KMS-11 (cell line): ENCODE results near the gene NISCH.

Experiments
- H2AFZ ChIP-seq: fragments of 200-600 bp; sonication (generic); 2 replicates; pipeline ENCODE4 v1.6.1; 2016; ENCODE audit warnings: antibody characterized with exemption, mixed run types, low read depth
- H3K27ac ChIP-seq: fragments of 200-600 bp; sonication (generic); 2 replicates; pipeline ENCODE4 v1.6.1; 2016; ENCODE audit warnings: mild to moderate bottlenecking, mixed run types
- H3K27me3 ChIP-seq: fragments of 200-600 bp; sonication (generic); 2 replicates; pipeline ENCODE4 v1.6.1; 2017; ENCODE audit warnings: mild to moderate bottlenecking, low read depth, mixed run types, moderate library complexity; ENCODE audit not compliant: insufficient read depth
- H3K36me3 ChIP-seq: fragments of 200-600 bp; sonication (generic); 2 replicates; pipeline ENCODE4 v1.6.1; 2017; ENCODE audit warnings: mild to moderate bottlenecking, mixed run types; ENCODE audit not compliant: insufficient read depth
- H3K4me1 ChIP-seq: fragments of 200-600 bp; sonication (generic); 2 replicates; pipeline ENCODE4 v1.6.1; 2016; ENCODE audit warnings: mild to moderate bottlenecking, low read depth, mixed run types; ENCODE audit not compliant: poor library complexity, severe bottlenecking
- H3K4me2 ChIP-seq: fragments of 200-600 bp; sonication (generic); 2 replicates; pipeline ENCODE4 v1.7.0; 2016; ENCODE audit warnings: mild to moderate bottlenecking, mixed run types
- H3K4me3 ChIP-seq: fragments of 200-600 bp; sonication (generic); IDR thresholded peaks from 2 replicates; pipeline ENCODE4 v1.6.1; 2017; ENCODE audit warnings: low read depth, low read length, mixed read lengths; ENCODE audit not compliant: insufficient read depth
- H3K79me2 ChIP-seq: fragments of 200-600 bp; sonication (generic); 2 replicates; pipeline ENCODE4 v1.6.1; 2016; ENCODE audit warnings: low read depth, mixed run types; ENCODE audit not compliant: insufficient read depth
- H3K9ac ChIP-seq: fragments of 200-600 bp; sonication (generic); 2 replicates; pipeline ENCODE4 v1.6.1; 2016; ENCODE audit warnings: mild to moderate bottlenecking, mixed run types
- H4K20me1 ChIP-seq: fragments of 200-600 bp; sonication (generic); 2 replicates; pipeline ENCODE4 v1.6.1; 2016; ENCODE audit warnings: mild to moderate bottlenecking, mixed run types; ENCODE audit not compliant: insufficient read depth
- TF ChIP-seq, protein P1 (sequence below): fragments of 200-600 bp; sonication (generic); conservative IDR thresholded peaks from 2 replicates; pipeline ENCODE4 v1.6.1; 2017; ENCODE audit warnings: low read depth, mild to moderate bottlenecking, antibody characterized with exemption, low read length, moderate library complexity, mixed read lengths

Gene NISCH

DNA sequence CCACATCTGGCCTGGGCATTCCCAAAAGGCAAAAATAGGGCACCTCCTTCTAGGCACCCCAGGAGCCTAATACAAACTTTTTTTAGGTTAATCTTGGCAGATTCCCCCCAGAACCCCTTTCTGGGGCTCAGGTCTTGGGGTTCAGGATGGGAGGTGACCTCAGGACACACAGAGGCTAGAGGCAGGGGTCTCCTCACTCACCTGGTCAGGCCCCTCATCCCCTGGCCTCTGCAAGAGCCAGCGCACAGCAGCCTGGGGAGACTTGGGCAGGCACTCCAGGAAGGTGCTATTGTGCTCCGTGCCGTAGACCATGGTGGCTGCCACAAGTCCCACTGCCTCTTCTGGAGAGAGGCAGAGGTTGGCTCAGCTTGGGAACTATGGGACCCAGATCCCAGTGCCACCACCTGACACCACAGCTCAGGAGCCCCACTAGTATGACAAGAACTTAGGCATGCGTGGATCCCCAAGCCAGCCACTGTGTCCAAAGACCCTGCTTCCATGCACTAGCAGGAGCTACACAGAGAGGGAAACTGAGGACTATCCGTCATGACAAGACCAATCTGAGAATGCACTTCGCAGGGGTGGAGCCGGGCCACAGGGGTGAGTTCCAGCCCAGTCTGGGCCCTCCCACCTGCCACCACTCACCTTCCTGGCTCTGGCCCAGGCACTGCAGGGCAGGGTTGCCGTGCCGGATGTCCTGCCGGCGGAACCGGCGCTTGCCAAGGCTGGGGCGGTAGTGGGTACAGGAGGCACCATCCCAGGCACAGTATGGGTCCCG is 17.9 kb upstream of the NISCH start:
- Histone ChIP-seq H3K9ac (no peak overlapping the region), H3K4me1 (no peaks in the 10 kb centered on the region), H3K79me2 (no peaks in the 10 kb centered on the region), H3K27me3 (no peaks in the 10 kb centered on the region), H3K27ac (no peak overlapping the region), H4K20me1 (no peaks in the 10 kb centered on the region), H2AFZ (no peak overlapping the region), H3K4me2 (no peak overlapping the region), H3K36me3 (no peaks in the 10 kb centered on the region), H3K4me3 (no peak overlapping the region)
- TF ChIP-seq, protein P1, sequence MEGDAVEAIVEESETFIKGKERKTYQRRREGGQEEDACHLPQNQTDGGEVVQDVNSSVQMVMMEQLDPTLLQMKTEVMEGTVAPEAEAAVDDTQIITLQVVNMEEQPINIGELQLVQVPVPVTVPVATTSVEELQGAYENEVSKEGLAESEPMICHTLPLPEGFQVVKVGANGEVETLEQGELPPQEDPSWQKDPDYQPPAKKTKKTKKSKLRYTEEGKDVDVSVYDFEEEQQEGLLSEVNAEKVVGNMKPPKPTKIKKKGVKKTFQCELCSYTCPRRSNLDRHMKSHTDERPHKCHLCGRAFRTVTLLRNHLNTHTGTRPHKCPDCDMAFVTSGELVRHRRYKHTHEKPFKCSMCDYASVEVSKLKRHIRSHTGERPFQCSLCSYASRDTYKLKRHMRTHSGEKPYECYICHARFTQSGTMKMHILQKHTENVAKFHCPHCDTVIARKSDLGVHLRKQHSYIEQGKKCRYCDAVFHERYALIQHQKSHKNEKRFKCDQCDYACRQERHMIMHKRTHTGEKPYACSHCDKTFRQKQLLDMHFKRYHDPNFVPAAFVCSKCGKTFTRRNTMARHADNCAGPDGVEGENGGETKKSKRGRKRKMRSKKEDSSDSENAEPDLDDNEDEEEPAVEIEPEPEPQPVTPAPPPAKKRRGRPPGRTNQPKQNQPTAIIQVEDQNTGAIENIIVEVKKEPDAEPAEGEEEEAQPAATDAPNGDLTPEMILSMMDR = no peak

DNA sequence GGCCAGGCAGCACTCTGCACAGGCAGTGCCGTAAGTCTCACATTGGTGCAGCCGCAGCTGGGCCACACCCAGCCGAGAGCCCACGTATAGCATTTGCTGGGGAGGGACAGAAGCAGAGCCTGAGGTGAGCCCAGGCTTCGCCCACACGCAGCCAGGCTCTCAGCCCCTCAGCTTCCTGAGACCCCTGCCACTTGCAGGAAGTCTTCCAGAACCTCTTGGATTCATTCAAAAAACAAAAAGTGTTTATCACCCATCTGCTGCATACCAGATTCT is 17.4 kb upstream of the NISCH start:
- Histone ChIP-seq H3K9ac (no peak overlapping the region), H3K4me3 (no peak overlapping the region), H2AFZ (no peak overlapping the region), H3K36me3 (no peaks in the 10 kb centered on the region), H3K27me3 (no peaks in the 10 kb centered on the region), H3K79me2 (no peaks in the 10 kb centered on the region), H3K4me2 (no peak overlapping the region), H4K20me1 (no peaks in the 10 kb centered on the region), H3K4me1 (no peaks in the 10 kb centered on the region), H3K27ac (no peak overlapping the region)
- TF ChIP-seq, protein P1 = no peak

DNA sequence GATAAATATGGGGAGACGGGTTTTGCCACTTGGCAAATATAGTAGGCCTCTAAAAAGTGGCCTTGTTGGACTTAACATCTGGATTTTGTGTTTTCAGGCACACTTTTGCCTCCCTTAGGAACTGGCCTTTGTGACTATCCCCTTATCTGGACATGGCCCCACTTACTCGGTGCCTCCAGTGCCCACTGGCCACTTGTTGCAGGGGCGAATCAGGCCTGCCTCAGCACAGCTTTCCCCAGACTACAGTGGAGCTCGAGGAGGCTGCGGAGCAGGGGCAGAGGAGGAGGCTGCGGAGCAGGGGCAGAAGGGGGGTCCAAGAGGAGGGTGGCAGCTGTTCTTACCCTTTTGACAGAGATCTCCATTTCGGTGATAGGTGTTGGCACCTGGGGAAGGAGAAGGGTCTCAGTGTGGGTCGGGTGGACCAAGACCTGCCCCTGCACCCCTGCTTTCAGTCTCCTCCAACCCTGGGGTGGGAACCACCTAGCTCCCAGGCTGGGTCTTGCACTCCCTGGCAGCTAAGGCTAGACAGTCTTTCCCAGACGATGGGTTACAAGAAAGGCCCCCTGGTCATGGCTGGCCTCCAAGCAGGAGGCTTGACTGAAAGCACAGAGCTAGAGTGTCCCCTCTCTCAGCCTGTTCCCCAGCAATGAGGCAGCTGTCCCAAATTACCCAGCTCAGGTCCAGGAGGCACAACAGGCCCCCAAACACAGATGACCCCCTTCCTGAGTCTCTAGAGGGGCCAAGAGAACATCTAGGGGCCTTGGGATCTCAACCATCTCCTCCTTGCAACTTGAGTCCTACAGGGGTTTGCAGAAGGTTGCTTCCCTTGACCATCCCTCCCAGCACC is 16.6 kb upstream of the NISCH start:
- TF ChIP-seq, protein P1 = no peak
- Histone ChIP-seq H3K27ac (no peak overlapping the region), H3K79me2 (no peaks in the 10 kb centered on the region), H4K20me1 (no peaks in the 10 kb centered on the region), H3K36me3 (no peaks in the 10 kb centered on the region), H3K4me2 (no peak overlapping the region), H3K27me3 (no peaks in the 10 kb centered on the region), H3K4me1 (no peaks in the 10 kb centered on the region), H2AFZ (no peak overlapping the region), H3K9ac (no peak overlapping the region), H3K4me3 (no peak overlapping the region)

DNA sequence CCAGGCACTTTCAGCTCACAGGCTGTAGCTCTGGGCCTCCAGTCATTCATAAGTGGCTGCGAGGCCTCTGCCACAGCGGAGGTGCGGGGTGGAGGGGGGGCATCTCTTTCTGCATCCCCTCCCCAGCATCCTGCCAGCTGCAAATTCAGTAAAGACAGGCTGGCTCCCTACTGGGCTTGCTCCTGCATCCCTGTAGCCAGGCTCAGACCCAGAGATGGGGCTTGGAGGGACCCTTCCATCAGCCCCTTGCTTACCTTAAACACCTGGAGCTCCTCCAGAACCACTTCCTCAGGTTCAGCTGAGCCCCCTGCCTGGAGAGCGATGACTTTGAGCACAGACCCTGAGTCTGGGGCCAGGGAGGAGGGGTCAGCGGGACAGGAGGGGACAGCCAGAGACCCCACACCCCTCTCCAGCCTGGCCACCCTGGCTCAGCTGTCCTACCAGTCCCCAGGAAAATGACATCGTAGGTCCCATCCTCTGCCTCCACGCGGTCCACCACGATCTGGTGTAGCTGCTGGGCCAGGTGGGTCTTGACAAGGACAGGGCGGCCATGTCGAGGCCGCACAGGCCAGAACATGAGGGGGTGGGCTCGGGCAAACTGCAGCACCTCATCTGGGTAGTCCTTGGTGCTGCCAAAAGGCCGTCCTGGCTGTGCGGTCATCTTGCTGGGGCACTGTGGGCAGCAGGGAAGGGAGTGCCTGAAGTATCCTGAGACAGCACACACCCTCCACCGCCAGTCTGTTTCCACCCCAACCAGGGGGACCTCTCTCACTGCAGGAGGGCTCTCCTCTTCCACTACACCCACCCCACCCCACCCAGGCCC is 15.8 kb upstream of the NISCH start:
- H3K4me1 ChIP-seq = no peaks in the 10 kb centered on the region
- no peaks in the 10 kb centered on the region for H3K36me3 ChIP-seq
- H3K27me3 ChIP-seq = no peaks in the 10 kb centered on the region
- no peak overlapping the region for H3K4me2 ChIP-seq
- H2AFZ ChIP-seq = no peak overlapping the region
- no peaks in the 10 kb centered on the region for H3K79me2 ChIP-seq
- no peak overlapping the region for H3K27ac ChIP-seq
- no peak overlapping the region for H3K9ac ChIP-seq
- H3K4me3 ChIP-seq = no peak overlapping the region
- H4K20me1 ChIP-seq = no peaks in the 10 kb centered on the region
- TF ChIP-seq, protein P1 = no peak
